Measurements from ENCODE around the gene ARL6IP5.

The ARL6IP5 gene

GRCh38 chr3:69116162-69116561 is 31.4 kb downstream of the ARL6IP5 start:
- in situ Hi-C loops (cut with MboI; ENCODE audit: low sequenced_read_pairs), result no loop called here

GRCh38 chr3:69116897-69117296 is 32.2 kb downstream of the ARL6IP5 start:
- in situ Hi-C loops (cut with MboI; ENCODE audit: low sequenced_read_pairs), result no loop called here

GRCh38 chr3:69118555-69118954 is 33.8 kb downstream of the ARL6IP5 start:
- in situ Hi-C loops (cut with MboI; ENCODE audit: low sequenced_read_pairs), result no loop called here

DNA sequence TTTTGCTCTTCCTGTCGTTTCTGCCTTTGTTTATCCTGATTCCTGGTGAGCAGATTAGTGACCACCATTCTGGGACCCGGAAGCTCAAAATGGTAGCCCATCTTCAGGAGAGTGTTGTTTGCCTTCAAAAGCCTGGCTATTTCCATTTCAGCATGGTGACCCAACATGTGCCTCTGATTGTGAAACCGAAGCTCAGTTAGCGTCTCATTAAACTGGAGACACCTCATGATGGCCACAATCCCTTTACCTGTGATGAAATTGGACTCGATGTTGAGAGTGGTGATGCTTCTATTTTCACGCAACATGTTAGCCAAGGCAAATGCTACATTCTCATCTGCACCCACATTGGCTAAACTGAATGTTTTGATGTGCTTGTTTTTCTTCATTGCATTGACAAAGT is 34.4 kb downstream of the ARL6IP5 start:
- in situ Hi-C loops (cut with MboI; ENCODE audit: low sequenced_read_pairs), result no loop called here

- in situ Hi-C loops (cut with MboI; ENCODE audit: low sequenced_read_pairs), result no loop called here
These were observed 34.9 kb downstream of the ARL6IP5 start for GRCh38 chr3:69119681-69120080.

DNA sequence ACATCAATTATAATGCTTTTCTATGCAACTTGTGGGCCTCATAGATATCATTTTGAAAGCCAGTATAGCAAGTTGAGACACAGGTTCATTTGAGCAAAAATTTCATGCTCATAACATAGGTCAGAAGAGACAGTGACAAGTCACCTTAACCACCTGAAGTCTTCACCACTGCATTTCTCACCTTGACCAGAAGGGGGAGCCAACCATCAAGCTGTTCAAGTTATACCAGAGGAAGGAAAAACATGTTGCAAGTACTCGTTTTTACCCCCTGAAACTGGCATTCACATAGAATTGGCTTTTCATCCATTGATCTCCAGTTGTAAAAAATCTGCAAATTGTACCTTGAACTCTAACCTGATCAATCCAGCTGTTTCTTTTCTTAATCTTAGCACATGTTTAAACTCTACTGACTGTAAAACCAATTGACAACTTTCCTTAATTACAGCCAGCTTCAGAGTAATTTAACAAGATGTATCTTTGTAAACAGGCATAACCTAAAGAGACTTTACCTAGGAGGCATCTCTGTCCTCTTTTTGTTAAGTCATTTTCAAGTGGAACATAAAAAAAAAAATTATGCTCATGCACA is 36.2 kb downstream of the ARL6IP5 start:
- in situ Hi-C loops (cut with MboI; ENCODE audit: low sequenced_read_pairs), result no loop called here

- in situ Hi-C loops (cut with MboI; ENCODE audit: low sequenced_read_pairs), result no loop called here
These were observed 36.8 kb downstream of the ARL6IP5 start for GRCh38 chr3:69121513-69121912.

DNA sequence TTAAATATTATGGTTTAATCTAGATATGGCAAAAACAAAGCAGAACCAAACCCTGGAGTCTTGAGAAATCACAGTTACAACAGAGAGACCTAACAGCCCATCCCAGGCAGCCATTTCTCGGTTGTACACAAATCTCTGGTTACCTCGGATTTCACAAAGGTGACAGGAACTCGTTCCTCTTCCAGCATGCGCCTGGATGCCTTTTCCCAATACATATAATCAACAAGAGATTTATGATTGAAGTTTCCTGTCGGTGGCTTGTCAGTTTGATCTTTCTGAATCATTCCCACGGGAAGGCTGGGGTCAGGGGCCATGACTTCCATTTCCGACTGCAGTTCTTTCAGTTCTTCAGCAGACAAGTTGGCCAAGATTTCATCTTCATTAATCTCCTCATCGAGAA is 37.2 kb downstream of the ARL6IP5 start:
- in situ Hi-C loops (cut with MboI; ENCODE audit: low sequenced_read_pairs), result no loop called here

GRCh38 chr3:69122403-69122802 is 37.7 kb downstream of the ARL6IP5 start, which contains the start of gene LMOD3:
TSS of gene LMOD3 (minus strand) at chr3:69122595. CDS start at chr3:69122386, 209 bp downstream.
- in situ Hi-C loops (cut with MboI; ENCODE audit: low sequenced_read_pairs), result no loop called here

GRCh38 chr3:69126216-69126615 is 41.5 kb downstream of the ARL6IP5 start:
- in situ Hi-C loops (cut with MboI; ENCODE audit: low sequenced_read_pairs), result no loop called here

DNA sequence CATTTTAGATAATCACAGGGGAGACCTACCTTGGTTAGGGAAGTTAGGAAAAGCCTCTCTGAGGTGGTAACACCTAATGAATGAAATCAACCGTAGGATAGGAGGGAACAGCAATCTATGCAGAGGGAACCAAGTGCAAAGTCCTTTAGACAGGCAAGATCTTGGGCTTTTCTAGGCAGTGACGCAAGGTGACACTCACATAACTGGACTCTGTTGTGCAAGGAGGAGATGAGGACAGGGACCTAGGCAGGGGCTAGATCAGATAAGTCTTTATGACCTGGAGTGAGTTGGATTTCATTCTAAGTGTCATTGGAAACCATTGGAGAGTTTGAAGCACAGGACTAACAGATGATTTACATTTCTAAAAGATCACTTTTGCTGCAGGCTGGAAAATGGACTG is 42.3 kb downstream of the ARL6IP5 start:
- in situ Hi-C loops (cut with MboI; ENCODE audit: low sequenced_read_pairs), result no loop called here

DNA sequence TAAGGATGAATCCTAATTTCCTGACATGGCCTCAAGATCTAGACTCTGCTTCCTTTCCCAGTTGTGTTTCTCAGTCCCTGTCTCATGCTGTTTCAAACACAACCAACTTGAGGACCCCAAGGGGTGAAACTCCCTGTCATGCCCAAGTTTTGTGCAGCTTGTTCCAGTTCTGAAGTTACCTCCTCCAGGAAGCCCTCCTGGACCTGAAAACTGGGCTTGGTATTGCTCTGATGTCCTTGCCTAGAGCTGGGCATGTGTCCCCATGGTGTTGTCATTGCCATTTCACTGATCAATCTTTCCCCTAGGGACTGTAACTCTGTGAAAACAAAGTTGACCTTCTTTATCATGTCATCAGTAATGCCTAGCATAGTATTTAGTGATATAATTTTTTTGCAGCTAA is 43.8 kb downstream of the ARL6IP5 start:
- in situ Hi-C loops (cut with MboI; ENCODE audit: low sequenced_read_pairs), result no loop called here

- in situ Hi-C loops (cut with MboI; ENCODE audit: low sequenced_read_pairs), result no loop called here
These were observed 44.8 kb downstream of the ARL6IP5 start for GRCh38 chr3:69129531-69129930.

DNA sequence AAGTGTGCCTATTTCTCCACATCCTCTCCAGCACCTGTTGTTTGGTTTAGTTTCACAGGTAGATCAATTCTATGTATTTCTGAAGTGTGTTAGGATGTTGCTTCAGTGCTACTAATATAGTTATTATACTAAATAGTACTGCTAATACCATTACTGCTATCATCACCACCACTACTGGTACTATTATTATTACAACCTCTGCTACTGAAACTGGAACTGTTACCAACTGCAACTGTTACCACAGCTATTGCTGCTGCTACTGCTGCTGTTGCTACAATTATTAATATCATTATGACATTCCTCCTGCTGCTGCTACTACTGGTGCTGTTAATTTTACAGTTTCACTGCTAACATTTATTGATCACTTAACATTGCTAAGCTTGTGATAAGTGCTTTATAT is 46.0 kb downstream of the ARL6IP5 start:
- in situ Hi-C loops (cut with MboI; ENCODE audit: low sequenced_read_pairs), result no loop called here

- in situ Hi-C loops (cut with MboI; ENCODE audit: low sequenced_read_pairs), result no loop called here
These were observed 52.3 kb downstream of the ARL6IP5 start for GRCh38 chr3:69137005-69137404.

DNA sequence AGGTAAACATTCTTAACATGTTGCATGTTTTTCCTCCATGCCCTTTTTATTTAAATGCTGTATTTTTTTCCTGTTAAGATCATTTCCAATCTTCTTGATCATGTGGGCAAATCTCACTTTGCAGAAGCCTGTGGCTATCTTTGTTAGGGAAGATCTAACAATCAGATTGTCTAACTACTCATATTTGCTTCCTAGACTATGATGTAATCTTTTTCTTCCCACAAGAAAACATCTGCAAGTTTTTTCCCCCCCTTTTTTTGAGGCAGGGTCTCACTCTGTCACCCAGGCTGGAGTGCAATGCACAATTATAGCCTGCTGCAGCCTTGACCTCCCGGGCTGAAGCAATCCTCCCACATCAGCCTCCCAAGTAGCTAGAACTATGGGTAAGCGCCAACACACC is 52.7 kb downstream of the ARL6IP5 start:
- in situ Hi-C loops (cut with MboI; ENCODE audit: low sequenced_read_pairs), result no loop called here

GRCh38 chr3:69141313-69141712 is 56.6 kb downstream of the ARL6IP5 start:
- in situ Hi-C loops (cut with MboI; ENCODE audit: low sequenced_read_pairs), result no loop called here

DNA sequence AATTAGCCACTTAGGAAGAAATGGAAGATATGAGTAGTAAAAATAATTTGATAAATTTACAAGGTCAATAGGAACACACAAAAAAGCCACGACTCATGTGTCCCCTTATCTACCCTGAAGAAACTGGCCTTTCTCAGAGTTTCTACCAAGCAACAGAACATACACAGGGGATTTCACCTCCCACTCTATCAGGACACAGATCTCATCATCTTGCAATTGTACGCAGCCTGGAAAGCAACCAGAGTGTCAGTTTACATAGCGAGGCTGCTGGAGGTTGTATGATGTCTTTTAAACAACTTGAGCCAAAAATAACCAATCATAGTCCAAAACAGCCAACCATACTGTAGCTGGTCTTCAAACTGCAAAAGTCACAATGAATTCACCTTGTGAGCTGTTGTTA is 57.4 kb downstream of the ARL6IP5 start:
- in situ Hi-C loops (cut with MboI; ENCODE audit: low sequenced_read_pairs), result no loop called here

DNA sequence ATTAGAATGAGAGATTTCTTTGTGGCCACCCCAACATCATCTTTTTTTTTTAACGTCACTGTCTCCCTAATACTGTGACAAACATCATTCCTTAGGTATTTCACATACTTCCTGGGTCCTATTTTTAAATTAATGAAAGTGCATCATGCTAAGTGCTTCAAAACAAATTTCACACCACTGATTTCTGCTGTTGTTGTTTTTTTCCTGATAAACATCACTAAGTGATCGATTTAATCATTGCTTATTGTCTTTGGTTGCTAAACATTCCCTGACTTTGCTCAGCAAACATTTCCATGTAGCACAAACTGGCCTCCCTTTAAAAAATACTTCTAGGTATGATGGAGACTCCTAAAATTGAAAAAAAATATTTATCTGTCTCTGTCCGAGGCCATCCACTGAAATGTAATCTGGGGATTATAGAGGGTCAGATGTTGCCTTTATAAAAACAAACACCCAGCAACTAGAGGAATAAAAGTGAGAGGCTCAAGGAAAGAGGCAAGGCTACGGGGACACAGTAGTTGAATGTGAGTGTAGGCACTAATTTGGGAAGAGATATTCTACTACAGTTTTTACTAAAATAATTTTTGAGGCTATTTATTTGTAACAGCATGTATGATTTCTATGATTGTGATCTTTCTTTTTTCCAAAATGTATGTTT is 58.2 kb downstream of the ARL6IP5 start:
- in situ Hi-C loops (cut with MboI; ENCODE audit: low sequenced_read_pairs), result no loop called here

DNA sequence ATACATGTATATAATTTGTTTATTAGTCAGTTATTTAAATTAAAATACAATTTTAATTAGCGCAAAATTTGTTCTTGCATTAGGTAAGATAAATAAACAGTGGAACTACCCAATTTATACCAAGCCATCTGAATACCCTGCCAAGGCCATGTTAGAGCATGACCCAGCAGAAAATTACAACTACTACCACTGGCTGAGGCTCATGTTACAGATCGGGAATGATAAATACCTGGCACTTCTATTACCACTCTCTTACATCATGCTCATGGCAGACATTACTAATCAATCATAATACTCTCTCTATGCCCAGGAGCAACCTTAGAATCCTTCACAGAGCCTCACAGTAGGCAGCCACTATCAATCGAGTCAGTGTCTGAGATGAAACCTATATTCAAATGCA is 58.9 kb downstream of the ARL6IP5 start:
- in situ Hi-C loops (cut with MboI; ENCODE audit: low sequenced_read_pairs), result no loop called here

GRCh38 chr3:69144631-69145245 is 60.0 kb downstream of the ARL6IP5 start:
- in situ Hi-C loops (cut with MboI; ENCODE audit: low sequenced_read_pairs), result no loop called here

- in situ Hi-C loops (cut with MboI; ENCODE audit: low sequenced_read_pairs), result no loop called here
These were observed 61.0 kb downstream of the ARL6IP5 start for GRCh38 chr3:69145688-69146087.

All from hTERT RPE-1 (cell line).